K562 (cell line): ENCODE results near the gene BRME1. TPM values are rescaled to one million over a fixed set of nuclear protein-coding genes. Genes with fewer than 3 reads are reported as not detected.
A peak's percentile ranks its signal among the peaks of the same experiment; 100 is the strongest.

ENCODE experiments used
- ADNP ChIP-seq: fragments of 200-800 bp; sonication (Bioruptor generic); IDR thresholded peaks from 2 replicates; pipeline ENCODE4 v1.6.1; 2016; ENCODE audit warnings: missing genetic modification characterization, missing compliant biosample characterization
- CBFA2T3 ChIP-seq: fragments of 450-650 bp; IDR thresholded peaks from 2 replicates; pipeline ENCODE4 v1.6.1; 2017
- ESRRA ChIP-seq: fragments of 450-650 bp; IDR thresholded peaks from 2 replicates; pipeline ENCODE4 v1.6.1; 2014; ENCODE audit warnings: low read depth, mild to moderate bottlenecking, moderate library complexity, borderline replicate concordance
- FOS ChIP-seq: IDR thresholded peaks from 3 replicates; pipeline ENCODE4 v1.6.1; 2011; ENCODE audit not compliant: insufficient read length; ENCODE audit errors: extremely low read depth
- MCM3 ChIP-seq: fragments of 450-650 bp; IDR thresholded peaks from 2 replicates; pipeline ENCODE4 v1.6.1; 2016
- NUFIP1 ChIP-seq: fragments of 450-650 bp; IDR thresholded peaks from 2 replicates; pipeline ENCODE4 v1.6.1; 2018; ENCODE audit not compliant: partially characterized antibody
- POU5F1 ChIP-seq: fragments of 150-350 bp; IDR thresholded peaks from 2 replicates; pipeline ENCODE4 v1.6.1; 2014; ENCODE audit warnings: borderline replicate concordance, low read length, low read depth, mild to moderate bottlenecking; ENCODE audit not compliant: partially characterized antibody
- PRPF4 ChIP-seq: fragments of 200-400 bp; formaldehyde crosslinking; IDR thresholded peaks from one replicate; pipeline ENCODE4 v1.6.1; 2017; ENCODE audit warnings: low read length, low read depth, mild to moderate bottlenecking; ENCODE audit not compliant: insufficient read depth, poor library complexity, severe bottlenecking
- PURB ChIP-seq: sonication (generic); formaldehyde crosslinking; IDR thresholded peaks from 2 replicates; pipeline ENCODE4 v1.9.0; 2021; ENCODE audit warnings: low read depth, mild to moderate bottlenecking, missing genetic modification reagents
- RBM25 ChIP-seq: fragments of 200-400 bp; formaldehyde crosslinking; IDR thresholded peaks from 2 replicates; pipeline ENCODE4 v1.6.1; 2018; ENCODE audit warnings: low read length, low read depth, moderate library complexity; ENCODE audit not compliant: severe bottlenecking
- RBM39 ChIP-seq: fragments of 200-400 bp; formaldehyde crosslinking; optimal IDR thresholded peaks from 2 replicates; pipeline ENCODE3; 2018; ENCODE audit warnings: low read depth, low read length
- TAF7 ChIP-seq: fragments of 450-650 bp; IDR thresholded peaks from 2 replicates; pipeline ENCODE4 v1.6.1; 2016; ENCODE audit warnings: missing genetic modification characterization, missing compliant biosample characterization
- ZC3H4 ChIP-seq: sonication (generic); formaldehyde crosslinking; IDR thresholded peaks from 2 replicates; pipeline ENCODE4 v1.9.0; 2021; ENCODE audit warnings: missing genetic modification reagents, borderline replicate concordance
- polyA plus RNA-seq, 8 experiments: library from polyadenylated mRNA; depleted of rRNA in 4 of 8; stranded (reverse) in 5 of 8; unstranded in 3 of 8; fragments of >200 nt; fragmentation: Nextera tagmentation in 2 of 8; fragmentation: Illumina TruSeq in 1 of 8; extraction: Ambion mirVana in 2 of 8; extraction: Trizol in 1 of 8; gene quantifications; 2 replicates each; pipeline versions ENCODE4 v1.2.1 to v1.2.3, GENCODE V29; 2011 to 2014; ENCODE audit warnings: inconsistent platforms in 1 of 8, missing spikeins in 1 of 8
- total RNA-seq, 7 experiments: library from RNA; depleted of rRNA in 6 of 7; stranded (reverse); fragments of >200 nt in 6 of 7; fragmentation: Illumina TruSeq in 2 of 7; extraction: Trizol in 2 of 7; gene quantifications; 2 replicates each; pipeline versions ENCODE4 v1.2.1 to v1.2.3, GENCODE V29; 2011 to 2021; ENCODE audit warnings: low replicate concordance in 1 of 7
- TF ChIP-seq, protein P1 (sequence below): fragments of 200-800 bp; sonication (Bioruptor generic); IDR thresholded peaks from 2 replicates; pipeline ENCODE4 v1.6.1; 2017; ENCODE audit warnings: missing genetic modification characterization, missing compliant biosample characterization
- TF ChIP-seq, protein P2 (sequence below): fragments of 450-650 bp; IDR thresholded peaks from 2 replicates; pipeline ENCODE4 v1.7.1; 2018; ENCODE audit warnings: mild to moderate bottlenecking, low read depth; ENCODE audit not compliant: partially characterized antibody
- TF ChIP-seq, protein P3 (sequence below): fragments of 450-650 bp; IDR thresholded peaks from 2 replicates; pipeline ENCODE4 v1.6.1; 2016; ENCODE audit warnings: low read depth, mild to moderate bottlenecking, moderate library complexity
- TF ChIP-seq, protein P4 (sequence below): sonication (generic); formaldehyde crosslinking; IDR thresholded peaks from 2 replicates; pipeline ENCODE4 v1.9.0; 2022; ENCODE audit warnings: mild to moderate bottlenecking, missing genetic modification reagents
- TF ChIP-seq, protein P5 (sequence below): fragments of 250-450 bp; sonication (Bioruptor Pico); IDR thresholded peaks from 2 replicates; pipeline ENCODE4 v1.4.0; 2020; ENCODE audit warnings: mild to moderate bottlenecking, moderate library complexity

Gene BRME1
- total and polyA plus RNA-seq, 9 of the 15 experiments (the other 6 are each of a cell fraction or from before 2014, with no cell fraction given) = 0.75 to 6.1 (median 3.6) TPM

DNA sequence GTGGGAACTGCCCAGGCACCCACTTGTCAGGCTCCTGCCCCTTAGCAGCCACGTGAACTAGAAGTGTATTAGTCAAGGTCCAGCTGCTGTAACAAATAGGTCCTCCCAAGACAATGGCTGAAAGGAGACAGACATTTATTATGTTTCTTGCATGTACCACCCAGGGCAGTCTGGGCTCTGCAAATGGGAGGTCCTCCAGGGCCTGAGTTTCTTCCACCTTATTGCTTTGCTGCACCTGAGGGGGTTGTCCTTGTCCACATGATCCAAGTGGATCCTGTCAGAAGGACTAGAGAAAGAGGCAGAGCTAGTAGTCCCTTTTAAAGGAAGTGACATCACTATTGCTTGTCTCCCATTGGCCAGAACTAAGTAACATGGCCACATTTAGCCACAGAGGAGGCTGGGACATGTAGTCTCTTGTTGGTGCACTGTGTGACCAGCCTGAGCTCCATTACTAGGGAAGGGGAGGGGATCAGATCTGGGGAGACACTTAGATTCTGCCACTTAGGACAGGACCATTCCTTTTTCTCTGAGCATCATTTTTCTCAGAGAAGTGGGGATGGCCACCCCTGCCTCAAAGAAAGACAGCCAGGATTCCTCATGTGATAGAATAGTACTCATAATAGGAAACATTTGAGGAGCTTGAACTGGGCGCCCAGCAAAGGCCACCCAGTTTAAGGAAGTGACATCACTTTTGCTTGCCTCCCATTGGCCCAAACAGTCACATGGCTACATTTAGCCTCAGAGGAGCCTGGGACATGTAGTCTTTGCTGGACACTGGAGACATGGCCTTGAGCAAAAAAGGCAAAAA lies 15.2 kb upstream of the BRME1 start (continued):
- TF ChIP-seq, protein P1, sequence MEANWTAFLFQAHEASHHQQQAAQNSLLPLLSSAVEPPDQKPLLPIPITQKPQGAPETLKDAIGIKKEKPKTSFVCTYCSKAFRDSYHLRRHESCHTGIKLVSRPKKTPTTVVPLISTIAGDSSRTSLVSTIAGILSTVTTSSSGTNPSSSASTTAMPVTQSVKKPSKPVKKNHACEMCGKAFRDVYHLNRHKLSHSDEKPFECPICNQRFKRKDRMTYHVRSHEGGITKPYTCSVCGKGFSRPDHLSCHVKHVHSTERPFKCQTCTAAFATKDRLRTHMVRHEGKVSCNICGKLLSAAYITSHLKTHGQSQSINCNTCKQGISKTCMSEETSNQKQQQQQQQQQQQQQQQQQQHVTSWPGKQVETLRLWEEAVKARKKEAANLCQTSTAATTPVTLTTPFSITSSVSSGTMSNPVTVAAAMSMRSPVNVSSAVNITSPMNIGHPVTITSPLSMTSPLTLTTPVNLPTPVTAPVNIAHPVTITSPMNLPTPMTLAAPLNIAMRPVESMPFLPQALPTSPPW = 0 out of 2 replicates have a peak, but pooled peaks have one; percentile 12
- TF ChIP-seq CBFA2T3 (no peak), RBM39 (no peak), MCM3 (no peak), PURB (CRISPR knock-in tag) (no peak), ZC3H4 (CRISPR knock-in tag) (no peak), RBM25 (peak; percentile 22), ADNP (tag) (no peak), TAF7 (no peak), FOS (peak; percentile 63), ESRRA (no peak), PRPF4 (no peak), POU5F1 (no peak), NUFIP1 (no peak)
- TF ChIP-seq, protein P2, sequence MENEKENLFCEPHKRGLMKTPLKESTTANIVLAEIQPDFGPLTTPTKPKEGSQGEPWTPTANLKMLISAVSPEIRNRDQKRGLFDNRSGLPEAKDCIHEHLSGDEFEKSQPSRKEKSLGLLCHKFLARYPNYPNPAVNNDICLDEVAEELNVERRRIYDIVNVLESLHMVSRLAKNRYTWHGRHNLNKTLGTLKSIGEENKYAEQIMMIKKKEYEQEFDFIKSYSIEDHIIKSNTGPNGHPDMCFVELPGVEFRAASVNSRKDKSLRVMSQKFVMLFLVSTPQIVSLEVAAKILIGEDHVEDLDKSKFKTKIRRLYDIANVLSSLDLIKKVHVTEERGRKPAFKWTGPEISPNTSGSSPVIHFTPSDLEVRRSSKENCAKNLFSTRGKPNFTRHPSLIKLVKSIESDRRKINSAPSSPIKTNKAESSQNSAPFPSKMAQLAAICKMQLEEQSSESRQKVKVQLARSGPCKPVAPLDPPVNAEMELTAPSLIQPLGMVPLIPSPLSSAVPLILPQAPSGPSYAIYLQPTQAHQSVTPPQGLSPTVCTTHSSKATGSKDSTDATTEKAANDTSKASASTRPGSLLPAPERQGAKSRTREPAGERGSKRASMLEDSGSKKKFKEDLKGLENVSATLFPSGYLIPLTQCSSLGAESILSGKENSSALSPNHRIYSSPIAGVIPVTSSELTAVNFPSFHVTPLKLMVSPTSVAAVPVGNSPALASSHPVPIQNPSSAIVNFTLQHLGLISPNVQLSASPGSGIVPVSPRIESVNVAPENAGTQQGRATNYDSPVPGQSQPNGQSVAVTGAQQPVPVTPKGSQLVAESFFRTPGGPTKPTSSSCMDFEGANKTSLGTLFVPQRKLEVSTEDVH = no peak
- TF ChIP-seq, protein P3, sequence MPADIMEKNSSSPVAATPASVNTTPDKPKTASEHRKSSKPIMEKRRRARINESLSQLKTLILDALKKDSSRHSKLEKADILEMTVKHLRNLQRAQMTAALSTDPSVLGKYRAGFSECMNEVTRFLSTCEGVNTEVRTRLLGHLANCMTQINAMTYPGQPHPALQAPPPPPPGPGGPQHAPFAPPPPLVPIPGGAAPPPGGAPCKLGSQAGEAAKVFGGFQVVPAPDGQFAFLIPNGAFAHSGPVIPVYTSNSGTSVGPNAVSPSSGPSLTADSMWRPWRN = no peak
- TF ChIP-seq, protein P4, sequence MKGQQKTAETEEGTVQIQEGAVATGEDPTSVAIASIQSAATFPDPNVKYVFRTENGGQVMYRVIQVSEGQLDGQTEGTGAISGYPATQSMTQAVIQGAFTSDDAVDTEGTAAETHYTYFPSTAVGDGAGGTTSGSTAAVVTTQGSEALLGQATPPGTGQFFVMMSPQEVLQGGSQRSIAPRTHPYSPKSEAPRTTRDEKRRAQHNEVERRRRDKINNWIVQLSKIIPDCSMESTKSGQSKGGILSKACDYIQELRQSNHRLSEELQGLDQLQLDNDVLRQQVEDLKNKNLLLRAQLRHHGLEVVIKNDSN (CRISPR knock-in tag) = peak; percentile 96
- TF ChIP-seq, protein P5, sequence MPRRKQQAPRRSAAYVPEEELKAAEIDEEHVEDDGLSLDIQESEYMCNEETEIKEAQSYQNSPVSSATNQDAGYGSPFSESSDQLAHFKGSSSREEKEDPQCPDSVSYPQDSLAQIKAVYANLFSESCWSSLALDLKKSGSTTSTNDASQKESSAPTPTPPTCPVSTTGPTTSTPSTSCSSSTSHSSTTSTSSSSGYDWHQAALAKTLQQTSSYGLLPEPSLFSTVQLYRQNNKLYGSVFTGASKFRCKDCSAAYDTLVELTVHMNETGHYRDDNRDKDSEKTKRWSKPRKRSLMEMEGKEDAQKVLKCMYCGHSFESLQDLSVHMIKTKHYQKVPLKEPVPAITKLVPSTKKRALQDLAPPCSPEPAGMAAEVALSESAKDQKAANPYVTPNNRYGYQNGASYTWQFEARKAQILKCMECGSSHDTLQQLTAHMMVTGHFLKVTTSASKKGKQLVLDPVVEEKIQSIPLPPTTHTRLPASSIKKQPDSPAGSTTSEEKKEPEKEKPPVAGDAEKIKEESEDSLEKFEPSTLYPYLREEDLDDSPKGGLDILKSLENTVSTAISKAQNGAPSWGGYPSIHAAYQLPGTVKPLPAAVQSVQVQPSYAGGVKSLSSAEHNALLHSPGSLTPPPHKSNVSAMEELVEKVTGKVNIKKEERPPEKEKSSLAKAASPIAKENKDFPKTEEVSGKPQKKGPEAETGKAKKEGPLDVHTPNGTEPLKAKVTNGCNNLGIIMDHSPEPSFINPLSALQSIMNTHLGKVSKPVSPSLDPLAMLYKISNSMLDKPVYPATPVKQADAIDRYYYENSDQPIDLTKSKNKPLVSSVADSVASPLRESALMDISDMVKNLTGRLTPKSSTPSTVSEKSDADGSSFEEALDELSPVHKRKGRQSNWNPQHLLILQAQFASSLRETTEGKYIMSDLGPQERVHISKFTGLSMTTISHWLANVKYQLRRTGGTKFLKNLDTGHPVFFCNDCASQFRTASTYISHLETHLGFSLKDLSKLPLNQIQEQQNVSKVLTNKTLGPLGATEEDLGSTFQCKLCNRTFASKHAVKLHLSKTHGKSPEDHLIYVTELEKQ = no peak
